WI38 (cell line): ENCODE results near the gene KRT6C.

Experiments used
- H3K4me3 ChIP-seq: 2 replicates; pipeline ENCODE4 v1.5.1; 2011; ENCODE audit warnings: low read depth, mild to moderate bottlenecking, control low read depth, low read length
- TF ChIP-seq, protein P1 (sequence below): IDR thresholded peaks from 2 replicates; pipeline ENCODE4 v1.5.1; 2012; ENCODE audit warnings: low read depth, mild to moderate bottlenecking, control low read depth, low read length

Gene KRT6C

DNA sequence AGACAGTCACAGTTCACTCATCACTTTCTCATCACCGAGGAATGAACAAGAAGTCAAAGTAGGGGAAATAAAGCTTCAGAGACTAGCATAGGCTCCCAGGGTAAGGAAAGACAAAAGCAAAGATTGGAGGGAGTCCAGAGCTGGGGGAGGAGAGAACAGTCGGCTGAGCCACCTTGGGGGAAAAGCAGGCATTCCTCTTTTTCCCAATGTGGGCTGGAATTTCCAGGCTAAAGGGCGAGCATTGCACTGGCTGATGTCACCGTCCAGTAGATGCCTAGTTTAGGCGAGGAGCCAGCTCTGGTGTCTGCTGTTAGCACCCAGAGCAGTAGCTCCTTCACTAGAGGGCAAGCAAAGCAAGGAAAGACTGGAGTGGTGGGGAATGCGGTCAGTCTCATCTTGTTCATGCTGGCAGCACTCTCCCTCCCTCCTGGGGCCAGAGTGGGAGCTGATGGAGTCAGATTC, 31.0 kb downstream of the KRT6C start:
- H3K4me3 ChIP-seq = no peak overlapping the region
- TF ChIP-seq, protein P1, sequence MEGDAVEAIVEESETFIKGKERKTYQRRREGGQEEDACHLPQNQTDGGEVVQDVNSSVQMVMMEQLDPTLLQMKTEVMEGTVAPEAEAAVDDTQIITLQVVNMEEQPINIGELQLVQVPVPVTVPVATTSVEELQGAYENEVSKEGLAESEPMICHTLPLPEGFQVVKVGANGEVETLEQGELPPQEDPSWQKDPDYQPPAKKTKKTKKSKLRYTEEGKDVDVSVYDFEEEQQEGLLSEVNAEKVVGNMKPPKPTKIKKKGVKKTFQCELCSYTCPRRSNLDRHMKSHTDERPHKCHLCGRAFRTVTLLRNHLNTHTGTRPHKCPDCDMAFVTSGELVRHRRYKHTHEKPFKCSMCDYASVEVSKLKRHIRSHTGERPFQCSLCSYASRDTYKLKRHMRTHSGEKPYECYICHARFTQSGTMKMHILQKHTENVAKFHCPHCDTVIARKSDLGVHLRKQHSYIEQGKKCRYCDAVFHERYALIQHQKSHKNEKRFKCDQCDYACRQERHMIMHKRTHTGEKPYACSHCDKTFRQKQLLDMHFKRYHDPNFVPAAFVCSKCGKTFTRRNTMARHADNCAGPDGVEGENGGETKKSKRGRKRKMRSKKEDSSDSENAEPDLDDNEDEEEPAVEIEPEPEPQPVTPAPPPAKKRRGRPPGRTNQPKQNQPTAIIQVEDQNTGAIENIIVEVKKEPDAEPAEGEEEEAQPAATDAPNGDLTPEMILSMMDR = no peak

DNA sequence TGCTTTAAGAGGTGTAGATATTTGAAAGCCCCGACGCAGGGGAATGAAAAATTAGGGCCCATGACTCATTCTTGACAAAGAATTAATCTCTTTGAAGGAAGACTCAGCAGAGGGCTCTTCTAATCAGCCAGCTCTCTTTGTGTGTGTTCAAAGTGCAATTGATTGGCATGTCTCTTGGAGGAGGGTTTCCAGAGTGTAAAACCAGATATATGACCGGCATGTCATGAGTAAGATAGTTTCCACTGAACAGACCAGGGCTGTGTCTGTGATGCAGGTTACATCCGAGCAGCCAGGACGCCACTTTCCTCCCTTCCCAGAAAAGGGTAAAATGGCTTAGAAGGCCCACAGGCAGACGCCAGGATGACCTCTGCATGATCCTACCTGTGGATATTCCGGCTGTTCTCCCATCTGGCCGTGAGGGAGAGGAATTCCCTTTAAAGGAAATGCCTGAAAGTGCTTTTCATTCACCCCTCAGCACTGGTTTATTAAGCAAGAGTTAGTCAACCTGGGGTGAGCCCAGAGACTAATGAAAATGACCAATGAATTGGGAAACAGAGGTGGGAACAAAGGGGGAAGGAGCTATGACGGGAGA, 32.2 kb downstream of the KRT6C start:
- TF ChIP-seq, protein P1 = no peak
- no peak overlapping the region for H3K4me3 ChIP-seq

DNA sequence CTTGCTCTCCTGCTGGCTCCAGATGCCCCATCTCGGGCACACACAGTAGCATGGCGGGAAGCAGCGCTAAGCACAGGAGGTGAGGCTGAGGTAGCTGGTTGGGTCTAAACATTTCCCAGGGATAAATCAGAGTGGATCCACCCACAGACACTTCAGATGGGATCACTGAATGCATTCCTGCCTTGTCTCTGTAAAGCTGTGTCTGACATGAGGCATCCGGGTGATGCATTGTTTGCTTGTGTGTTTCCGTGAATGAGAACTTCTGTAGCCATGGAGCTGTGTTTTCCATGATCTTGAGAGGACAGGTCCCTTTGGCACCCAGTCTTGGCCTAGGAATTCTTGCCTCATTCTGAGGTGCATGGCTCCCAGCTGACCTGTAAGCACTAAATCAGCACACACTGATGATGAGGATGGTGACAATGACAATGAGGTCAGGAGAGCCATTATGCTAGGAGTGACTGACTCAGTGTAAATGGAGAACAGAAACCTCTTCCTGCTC, 32.7 kb downstream of the KRT6C start:
- no peak overlapping the region for H3K4me3 ChIP-seq
- TF ChIP-seq, protein P1 = no peak

DNA sequence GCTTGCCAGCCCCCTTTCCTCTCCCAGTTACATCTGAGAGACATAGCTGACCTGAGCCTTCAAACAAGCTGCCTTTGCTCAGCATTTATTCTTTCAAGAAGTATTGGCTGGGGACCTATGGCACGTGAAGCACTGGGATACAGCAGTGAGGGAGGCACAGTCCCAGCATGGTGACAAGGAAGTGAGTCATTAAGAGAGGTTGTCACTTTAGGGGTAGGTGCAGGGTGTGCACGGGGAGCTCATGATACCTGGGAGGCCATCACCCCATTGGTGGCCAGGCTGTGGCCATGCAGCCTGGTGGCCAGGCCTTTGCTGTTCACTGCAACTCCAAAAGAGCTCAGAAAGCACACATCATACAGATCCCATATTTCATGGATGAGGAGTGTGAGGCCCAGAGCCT, 33.8 kb downstream of the KRT6C start:
- TF ChIP-seq, protein P1 = no peak

DNA sequence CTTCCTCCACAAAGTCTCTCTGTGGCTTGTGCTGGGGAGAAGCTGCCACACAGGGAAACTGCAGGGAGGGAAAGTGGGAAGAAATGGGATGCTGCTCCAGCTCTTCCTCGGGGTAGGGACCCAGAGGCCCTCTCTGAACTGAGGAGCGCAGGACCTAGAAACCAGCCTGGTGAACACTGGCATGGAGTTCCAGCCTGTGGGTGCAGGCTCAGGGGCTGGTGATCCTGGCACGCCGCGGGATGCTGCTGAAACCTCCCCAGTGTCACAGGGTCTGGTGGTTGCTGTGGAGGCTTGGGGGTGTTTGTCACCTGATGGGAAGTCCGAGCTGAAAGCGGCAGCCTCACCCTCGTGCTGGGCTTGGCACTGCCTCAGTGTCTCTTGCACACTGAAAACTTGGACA, 34.2 kb downstream of the KRT6C start:
- TF ChIP-seq, protein P1 = no peak

More for the DNA sequence above, 33.8 kb downstream of the KRT6C start:
- no peak overlapping the region for H3K4me3 ChIP-seq

DNA sequence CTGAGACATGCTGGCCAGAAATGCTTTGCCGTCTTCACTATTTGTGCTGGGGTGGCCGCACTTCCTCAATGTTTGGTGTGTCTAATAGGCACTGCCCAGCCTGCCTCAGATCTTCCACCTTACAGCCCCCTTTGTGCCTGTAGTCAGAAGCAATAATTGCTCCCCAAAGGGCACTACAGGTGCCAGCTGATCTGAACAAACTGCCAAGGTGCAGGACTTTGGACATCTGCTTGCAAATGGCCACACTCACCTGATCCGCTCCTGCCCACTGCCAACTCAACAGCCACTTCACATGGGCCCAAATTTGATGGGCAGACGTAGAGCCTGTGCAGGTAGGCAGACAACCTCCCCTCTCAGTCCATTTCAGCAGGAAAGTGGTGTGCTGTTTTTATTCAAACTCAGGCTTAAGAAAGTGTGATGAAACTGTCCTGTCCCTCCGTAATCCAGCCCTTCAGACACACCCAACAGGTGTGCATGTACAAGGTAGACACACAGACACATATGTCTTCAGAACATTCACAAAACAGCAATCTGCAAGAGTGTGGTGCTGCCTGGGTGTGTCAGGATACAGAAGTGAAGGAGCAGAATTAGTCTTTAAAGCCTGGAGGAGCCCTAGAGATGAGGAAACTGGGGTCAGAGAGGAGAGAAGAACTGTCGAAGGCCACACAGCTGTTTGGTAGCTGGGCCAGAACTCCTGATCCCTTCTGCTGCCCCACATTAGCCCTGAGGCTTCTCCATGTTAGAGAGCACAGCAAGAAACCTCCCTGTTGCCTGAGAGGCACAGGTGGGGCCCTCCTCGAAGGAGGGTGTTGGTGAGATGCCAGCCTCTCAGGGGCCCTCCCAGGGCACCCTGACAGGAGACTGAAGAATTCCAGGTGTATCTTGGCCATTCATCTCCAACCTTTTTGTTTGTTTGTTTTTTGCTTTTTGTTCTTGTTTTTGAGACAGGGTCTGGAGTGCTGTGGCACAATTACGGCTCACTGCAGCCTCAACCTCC, 35.0 kb downstream of the KRT6C start:
- H3K4me3 ChIP-seq = no peak overlapping the region

More for the DNA sequence above, 34.2 kb downstream of the KRT6C start:
- H3K4me3 ChIP-seq = no peak overlapping the region

More for the DNA sequence above, 35.0 kb downstream of the KRT6C start:
- TF ChIP-seq, protein P1 = no peak
